Parathyroid adenoma (tissue), 2 donors: ENCODE measurements around the gene NAGPA.
"Not testable (repeated sequence)": the region's sequence is repeated elsewhere in the genome, so short reads cannot be mapped to it uniquely, and the experiment has no call there.

Experiments
- H2AFZ ChIP-seq: fragments of 300-600 bp; sonication (generic); one replicate; pipeline ENCODE4 v1.7.0; 2017; ENCODE audit warnings: antibody characterized with exemption, mild to moderate bottlenecking
- H3K27ac ChIP-seq: fragments of 300-600 bp; sonication (generic); one replicate; pipeline ENCODE4 v1.7.0; 2017
- H3K27me3 ChIP-seq: fragments of 300-600 bp; sonication (generic); one replicate; pipeline ENCODE4 v1.7.0; 2017; ENCODE audit warnings: low read length; ENCODE audit not compliant: control insufficient read depth, insufficient read depth
- H3K36me3 ChIP-seq: fragments of 300-600 bp; sonication (generic); one replicate; pipeline ENCODE4 v1.7.0; 2017; ENCODE audit warnings: low read length; ENCODE audit not compliant: control insufficient read depth, insufficient read depth
- H3K4me1 ChIP-seq: fragments of 300-600 bp; sonication (generic); one replicate; pipeline ENCODE4 v1.7.0; 2017; ENCODE audit warnings: control low read depth
- H3K4me2 ChIP-seq: fragments of 300-600 bp; sonication (generic); one replicate; pipeline ENCODE4 v1.7.0; 2017; ENCODE audit warnings: low read length
- H3K4me3 ChIP-seq: fragments of 300-600 bp; sonication (generic); one replicate; pipeline ENCODE4 v1.7.0; 2017; ENCODE audit warnings: low read depth, low read length
- H3K79me2 ChIP-seq: fragments of 300-600 bp; sonication (generic); one replicate; pipeline ENCODE4 v1.7.0; 2017; ENCODE audit warnings: control low read depth
- H3K9ac ChIP-seq: fragments of 300-600 bp; sonication (generic); one replicate; pipeline ENCODE4 v1.7.0; 2017; ENCODE audit warnings: mild to moderate bottlenecking
- H3K9me3 ChIP-seq: fragments of 300-600 bp; sonication (generic); one replicate; pipeline ENCODE4 v1.7.0; 2017; ENCODE audit warnings: low read length; ENCODE audit not compliant: control insufficient read depth
- TF ChIP-seq, protein P1 (sequence below): fragments of 300-600 bp; sonication (generic); IDR thresholded peaks from one replicate; pipeline ENCODE4 v1.7.0; 2017; ENCODE audit warnings: antibody characterized with exemption, mild to moderate bottlenecking
- donor health status: primary hyperparathyroidism.

NAGPA gene, protein sequence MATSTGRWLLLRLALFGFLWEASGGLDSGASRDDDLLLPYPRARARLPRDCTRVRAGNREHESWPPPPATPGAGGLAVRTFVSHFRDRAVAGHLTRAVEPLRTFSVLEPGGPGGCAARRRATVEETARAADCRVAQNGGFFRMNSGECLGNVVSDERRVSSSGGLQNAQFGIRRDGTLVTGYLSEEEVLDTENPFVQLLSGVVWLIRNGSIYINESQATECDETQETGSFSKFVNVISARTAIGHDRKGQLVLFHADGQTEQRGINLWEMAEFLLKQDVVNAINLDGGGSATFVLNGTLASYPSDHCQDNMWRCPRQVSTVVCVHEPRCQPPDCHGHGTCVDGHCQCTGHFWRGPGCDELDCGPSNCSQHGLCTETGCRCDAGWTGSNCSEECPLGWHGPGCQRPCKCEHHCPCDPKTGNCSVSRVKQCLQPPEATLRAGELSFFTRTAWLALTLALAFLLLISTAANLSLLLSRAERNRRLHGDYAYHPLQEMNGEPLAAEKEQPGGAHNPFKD

GRCh38 chr16:5033256-5034166, at the start of gene NAGPA:
Gene NAGPA (minus strand): TSS chr16:5033935. CDS start chr16:5033914, 21 bp downstream.
- no peaks in the 10 kb centered on the region for H3K36me3 ChIP-seq
- peak within 1 kb of the TSS; percentile 65 for H3K9ac ChIP-seq
- no peaks in the 10 kb centered on the region for H3K27me3 ChIP-seq
- no peaks in the 10 kb centered on the region for H3K9me3 ChIP-seq
- H3K4me2 ChIP-seq: peak within 1 kb of the TSS; percentile 73
- peak within 1 kb of the TSS; percentile 87 for H2AFZ ChIP-seq
- TF ChIP-seq, protein P1, sequence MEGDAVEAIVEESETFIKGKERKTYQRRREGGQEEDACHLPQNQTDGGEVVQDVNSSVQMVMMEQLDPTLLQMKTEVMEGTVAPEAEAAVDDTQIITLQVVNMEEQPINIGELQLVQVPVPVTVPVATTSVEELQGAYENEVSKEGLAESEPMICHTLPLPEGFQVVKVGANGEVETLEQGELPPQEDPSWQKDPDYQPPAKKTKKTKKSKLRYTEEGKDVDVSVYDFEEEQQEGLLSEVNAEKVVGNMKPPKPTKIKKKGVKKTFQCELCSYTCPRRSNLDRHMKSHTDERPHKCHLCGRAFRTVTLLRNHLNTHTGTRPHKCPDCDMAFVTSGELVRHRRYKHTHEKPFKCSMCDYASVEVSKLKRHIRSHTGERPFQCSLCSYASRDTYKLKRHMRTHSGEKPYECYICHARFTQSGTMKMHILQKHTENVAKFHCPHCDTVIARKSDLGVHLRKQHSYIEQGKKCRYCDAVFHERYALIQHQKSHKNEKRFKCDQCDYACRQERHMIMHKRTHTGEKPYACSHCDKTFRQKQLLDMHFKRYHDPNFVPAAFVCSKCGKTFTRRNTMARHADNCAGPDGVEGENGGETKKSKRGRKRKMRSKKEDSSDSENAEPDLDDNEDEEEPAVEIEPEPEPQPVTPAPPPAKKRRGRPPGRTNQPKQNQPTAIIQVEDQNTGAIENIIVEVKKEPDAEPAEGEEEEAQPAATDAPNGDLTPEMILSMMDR: no peak
- H3K4me1 ChIP-seq: peaks cover 11% of the 10 kb centered on the region
- peak within 1 kb of the TSS; percentile 62 for H3K27ac ChIP-seq
- peak within 1 kb of the TSS; percentile 87 for H3K4me3 ChIP-seq
- no peaks in the 10 kb centered on the region for H3K79me2 ChIP-seq

DNA sequence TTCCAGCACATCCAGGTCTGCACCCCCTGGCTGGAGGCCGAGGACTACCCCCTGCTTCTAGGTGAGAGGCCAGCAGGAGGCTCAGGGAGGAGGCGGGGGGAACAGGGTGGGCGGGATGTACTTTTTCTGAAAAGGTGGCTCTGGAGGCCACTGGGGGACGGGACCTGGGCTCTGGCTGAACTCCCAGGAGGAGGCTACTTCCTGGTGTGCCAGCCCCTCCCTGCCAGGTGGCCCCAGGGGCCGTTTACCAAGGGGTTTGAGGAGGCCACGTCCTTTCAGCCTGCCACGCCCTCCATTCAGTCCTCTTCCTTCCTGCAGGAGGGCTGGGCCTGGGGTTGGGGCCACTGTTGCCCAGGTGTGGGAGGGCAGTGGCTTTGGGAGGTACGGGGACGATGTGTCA, 47.3 kb upstream of the NAGPA start:
- not testable (repeated sequence) for H3K9ac ChIP-seq, H3K27me3 ChIP-seq, H3K27ac ChIP-seq, H3K4me3 ChIP-seq, H3K36me3 ChIP-seq, H3K79me2 ChIP-seq, H2AFZ ChIP-seq, H3K4me2 ChIP-seq, H3K9me3 ChIP-seq, H3K4me1 ChIP-seq

- not testable (repeated sequence) for H3K79me2 ChIP-seq, H2AFZ ChIP-seq, H3K4me3 ChIP-seq, H3K36me3 ChIP-seq, H3K4me1 ChIP-seq, H3K4me2 ChIP-seq, H3K9me3 ChIP-seq, H3K27me3 ChIP-seq, H3K9ac ChIP-seq, H3K27ac ChIP-seq
Observed at GRCh38 chr16:5080461-5080860, 46.7 kb upstream of the NAGPA start.

- Histone ChIP-seq H3K36me3 (no peaks in the 10 kb centered on the region), H3K4me3 (no peak overlapping the region), H3K9ac (no peak overlapping the region), H3K4me2 (no peak overlapping the region), H3K4me1 (no peaks in the 10 kb centered on the region), H3K27ac (no peak overlapping the region), H2AFZ (no peak overlapping the region), H3K9me3 (no peaks in the 10 kb centered on the region), H3K27me3 (no peaks in the 10 kb centered on the region), H3K79me2 (no peaks in the 10 kb centered on the region)
- TF ChIP-seq, protein P1: no peak
Observed at GRCh38 chr16:5078626-5079025, 44.9 kb upstream of the NAGPA start.

DNA sequence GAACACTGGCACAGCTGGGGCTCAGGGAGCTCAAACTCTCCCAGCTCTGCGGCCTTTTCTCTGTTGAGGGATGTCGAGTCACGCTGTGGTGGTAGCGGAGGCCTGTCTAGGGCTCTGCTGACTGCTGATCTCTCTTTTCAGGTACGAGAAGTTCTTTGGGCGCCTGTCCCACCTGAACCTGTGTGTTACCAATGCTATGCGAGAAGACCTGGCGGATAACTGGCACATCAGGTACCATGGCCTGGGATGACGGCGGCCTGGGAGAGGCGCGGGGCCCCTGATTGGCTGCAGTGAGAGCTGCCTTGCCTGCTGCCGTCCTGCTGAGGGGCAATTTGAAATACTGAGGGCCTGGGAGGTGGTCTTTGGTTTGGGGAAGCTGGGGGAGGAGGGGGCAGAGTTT, 43.6 kb upstream of the NAGPA start:
- Histone ChIP-seq H3K36me3 (no peaks in the 10 kb centered on the region), H3K4me1 (no peaks in the 10 kb centered on the region), H2AFZ (no peak overlapping the region), H3K9ac (no peak overlapping the region), H3K4me2 (no peak overlapping the region), H3K4me3 (no peak overlapping the region), H3K79me2 (no peaks in the 10 kb centered on the region), H3K27me3 (no peaks in the 10 kb centered on the region), H3K27ac (no peak overlapping the region), H3K9me3 (no peaks in the 10 kb centered on the region)
- TF ChIP-seq, protein P1: no peak
